H9 (cell line): Measurements from ENCODE around the gene CDCA3. TPM values are rescaled to one million over a fixed set of nuclear protein-coding genes. Genes with fewer than 3 reads are reported as not detected.

Source experiments
- DNase-seq: peaks from one replicate; pipeline ENCODE4 v3.0.0-alpha.2; 2017
- H2AFZ ChIP-seq: one replicate; pipeline ENCODE4 v1.6.1; 2013; ENCODE audit warnings: mild to moderate bottlenecking, low read length, control low read depth, moderate library complexity
- H2AK5ac ChIP-seq: 2 replicates; pipeline ENCODE4 v1.6.1; 2013; ENCODE audit warnings: low read length, control low read depth, mixed read lengths; ENCODE audit not compliant: insufficient read length
- H2BK120ac ChIP-seq: one replicate; pipeline ENCODE4 v1.6.1; 2013; ENCODE audit warnings: low read depth, mild to moderate bottlenecking, low read length, control low read depth, inconsistent platforms; ENCODE audit not compliant: poor library complexity, severe bottlenecking
- H2BK12ac ChIP-seq: 2 replicates; pipeline ENCODE4 v1.6.1; 2013; ENCODE audit warnings: low read length, control low read depth, mixed read lengths, low read depth; ENCODE audit not compliant: insufficient read length
- H2BK15ac ChIP-seq: 2 replicates; pipeline ENCODE4 v1.6.1; 2013; ENCODE audit warnings: low read depth, low read length, control low read depth
- H2BK20ac ChIP-seq: one replicate; pipeline ENCODE4 v1.6.1; 2013; ENCODE audit warnings: low read depth, mild to moderate bottlenecking, low read length, control low read depth, inconsistent platforms; ENCODE audit not compliant: poor library complexity, severe bottlenecking
- H2BK5ac ChIP-seq: 2 replicates; pipeline ENCODE4 v1.6.1; 2013; ENCODE audit warnings: low read length, control low read depth, mixed read lengths; ENCODE audit not compliant: insufficient read length
- H3K14ac ChIP-seq: 2 replicates; pipeline ENCODE4 v1.6.1; 2013; ENCODE audit warnings: low read length, control low read depth; ENCODE audit not compliant: insufficient read depth
- H3K18ac ChIP-seq: 2 replicates; pipeline ENCODE4 v1.6.1; 2013; ENCODE audit warnings: low read depth, mild to moderate bottlenecking, mixed read lengths, low read length, control low read depth; ENCODE audit not compliant: insufficient read length
- H3K23ac ChIP-seq: 2 replicates; pipeline ENCODE4 v1.6.1; 2013; ENCODE audit warnings: low read length, control low read depth, mixed read lengths, low read depth; ENCODE audit not compliant: insufficient read length
- H3K23me2 ChIP-seq: 2 replicates; pipeline ENCODE4 v1.6.1; 2013; ENCODE audit warnings: low read depth, mild to moderate bottlenecking, mixed read lengths, low read length, control low read depth; ENCODE audit not compliant: insufficient read length, poor library complexity, severe bottlenecking
- H3K27ac ChIP-seq: 2 replicates; pipeline ENCODE4 v1.5.1; 2013; ENCODE audit warnings: low read length, control low read depth, mixed read lengths, low read depth; ENCODE audit not compliant: insufficient read length
- H3K27me3 ChIP-seq: 2 replicates; pipeline ENCODE4 v1.6.1; 2013; ENCODE audit warnings: low read length, control low read depth, inconsistent platforms; ENCODE audit not compliant: insufficient read depth
- H3K4ac ChIP-seq: 2 replicates; pipeline ENCODE4 v1.6.1; 2013; ENCODE audit warnings: low read depth, mild to moderate bottlenecking, control low read depth, inconsistent platforms, low read length, moderate library complexity
- H3K4me1 ChIP-seq: 2 replicates; pipeline ENCODE4 v1.6.1; 2013; ENCODE audit warnings: low read length, control low read depth, inconsistent platforms; ENCODE audit not compliant: insufficient read depth
- H3K4me2 ChIP-seq: 2 replicates; pipeline ENCODE4 v1.6.1; 2013; ENCODE audit warnings: low read length, control low read depth, mixed read lengths; ENCODE audit not compliant: insufficient read length, insufficient read depth
- H3K56ac ChIP-seq: 2 replicates; pipeline ENCODE4 v1.6.1; 2013; ENCODE audit warnings: low read depth, mild to moderate bottlenecking, mixed read lengths, low read length, control low read depth; ENCODE audit not compliant: insufficient read length
- H3K79me1 ChIP-seq: 2 replicates; pipeline ENCODE4 v1.6.1; 2013; ENCODE audit warnings: low read depth, mild to moderate bottlenecking, moderate library complexity, low read length, control low read depth, inconsistent platforms; ENCODE audit not compliant: insufficient read depth, poor library complexity, severe bottlenecking
- H3K79me2 ChIP-seq: 2 replicates; pipeline ENCODE4 v1.6.1; 2013; ENCODE audit warnings: low read length, control low read depth, inconsistent platforms; ENCODE audit not compliant: insufficient read depth
- H3K9ac ChIP-seq: 2 replicates; pipeline ENCODE4 v1.6.1; 2013; ENCODE audit warnings: low read length, control low read depth, mixed read lengths; ENCODE audit not compliant: insufficient read length; ENCODE audit errors: extremely low read depth
- H3K9me3 ChIP-seq: one replicate; pipeline ENCODE4 v1.6.1; 2013; ENCODE audit warnings: low read depth, low read length, inconsistent platforms; ENCODE audit not compliant: control insufficient read depth
- H3T11ph ChIP-seq: one replicate; pipeline ENCODE4 v1.6.1; 2013; ENCODE audit warnings: mild to moderate bottlenecking, low read length, control low read depth, inconsistent platforms
- H4K20me1 ChIP-seq: one replicate; pipeline ENCODE4 v1.6.1; 2013; ENCODE audit not compliant: control insufficient read depth, insufficient read length, insufficient read depth
- H4K5ac ChIP-seq: 2 replicates; pipeline ENCODE4 v1.6.1; 2013; ENCODE audit warnings: low read depth, mild to moderate bottlenecking, mixed read lengths, low read length, control low read depth; ENCODE audit not compliant: insufficient read length
- H4K8ac ChIP-seq: replicated peaks from 2 replicates; pipeline ENCODE4 v1.6.1; 2013; ENCODE audit warnings: low read length, control low read depth, mixed read lengths, low read depth; ENCODE audit not compliant: insufficient read length
- H4K91ac ChIP-seq: 2 replicates; pipeline ENCODE4 v1.6.1; 2013; ENCODE audit warnings: low read depth, mild to moderate bottlenecking, moderate library complexity, mixed read lengths, low read length, control low read depth; ENCODE audit not compliant: insufficient read length
- H3K27ac Mint-ChIP-seq, 3 experiments: 2 replicates in 2 of 3; 3 replicates in 1 of 3; pipeline ENCODE4 v1.8.0; 2020 to 2021; ENCODE audit warnings: mixed read lengths in 3 of 3, mild to moderate bottlenecking in 1 of 3, moderate library complexity in 1 of 3
- H3K27me3 Mint-ChIP-seq: 2 replicates; pipeline ENCODE4 v1.8.0; 2021; ENCODE audit warnings: low read depth, mild to moderate bottlenecking, moderate library complexity, mixed read lengths
- H3K36me3 Mint-ChIP-seq, 3 experiments: 2 replicates in 2 of 3; 3 replicates in 1 of 3; pipeline ENCODE4 v1.8.0; 2020 to 2021; ENCODE audit warnings: low read depth in 3 of 3, mixed read lengths in 3 of 3; ENCODE audit not compliant: insufficient read depth in 1 of 3
- H3K4me1 Mint-ChIP-seq, 2 experiments: 2 replicates each; pipeline ENCODE4 v1.8.0; 2020; ENCODE audit warnings: mixed read lengths in 2 of 2
- H3K4me3 Mint-ChIP-seq, 2 experiments: 2 replicates in 1 of 2; 3 replicates in 1 of 2; pipeline ENCODE4 v1.8.0; 2020 to 2021; ENCODE audit warnings: mild to moderate bottlenecking in 2 of 2, mixed read lengths in 2 of 2, moderate library complexity in 1 of 2
- H3K9me3 Mint-ChIP-seq, 2 experiments: 2 replicates in 1 of 2; 3 replicates in 1 of 2; pipeline ENCODE4 v1.8.0; 2020; ENCODE audit warnings: mild to moderate bottlenecking in 2 of 2, mixed read lengths in 2 of 2, moderate library complexity in 1 of 2
- CTCF ChIP-seq: fragments of 200-600 bp; sonication (generic); conservative IDR thresholded peaks from 3 replicates; pipeline ENCODE4 v1.8.0; 2021; ENCODE audit warnings: antibody characterized with exemption, mild to moderate bottlenecking
- WGBS: extraction: QIAGEN DNeasy Blood & Tissue Kit; methylation state at CpG from one replicate; pipeline ENCODE4 v1.1.7; 2013; ENCODE audit warnings: missing lambda C conversion rate, low lambda C conversion rate, mixed read lengths; ENCODE audit not compliant: insufficient read length; ENCODE audit errors: extremely low coverage; 5-methylcytosine and 5-hydroxymethylcytosine counted together
- total RNA-seq: library from RNA; stranded (reverse); gene quantifications from 2 replicates; pipeline ENCODE4 v1.2.1, GENCODE V29; 2021

CDCA3 gene
- total RNA-seq, 1 experiment from 2014 or later, result 45.1 TPM

GRCh38 chr12:6852651-6853354 is 1.7 kb upstream of the CDCA3 start:
- Histone ChIP-seq H2BK12ac (no peak overlapping the region), H2BK20ac (no peak overlapping the region), H2AFZ (no peak overlapping the region), H3K27ac (no peak overlapping the region), H2BK15ac (no peak overlapping the region), H3K14ac (no peak overlapping the region), H4K8ac (no peak overlapping the region), H3K4ac (no peak overlapping the region), H2AK5ac (no peak overlapping the region), H3K4me2 (peak overlapping the region; percentile 71), H4K5ac (no peak overlapping the region), H3K18ac (no peak overlapping the region), H3T11ph (no peak overlapping the region), H2BK120ac (no peak overlapping the region), H3K23ac (no peak overlapping the region), H4K20me1 (peaks cover 2% of the 10 kb centered on the region), H3K79me1 (no peaks in the 10 kb centered on the region), H2BK5ac (no peak overlapping the region), H3K27me3 (no peaks in the 10 kb centered on the region), H3K56ac (no peak overlapping the region), H3K9me3 (no peaks in the 10 kb centered on the region), H3K79me2 (peaks cover 5% of the 10 kb centered on the region; the same call in 1 of the 2 replicates), H3K23me2 (peaks cover 16% of the 10 kb centered on the region), H4K91ac (no peak overlapping the region), H3K9ac (no peak overlapping the region), H3K4me1 (no peaks in the 10 kb centered on the region; the same call in 1 of the 2 replicates)
- no peak for TF ChIP-seq CTCF
- H3K4me1 Mint-ChIP-seq, result peaks cover 24 to 26% of the 10 kb centered on the region in 2 experiments
- H3K4me3 Mint-ChIP-seq, result peak overlapping the region; percentile 94 to 98
- H3K9me3 Mint-ChIP-seq, result no peaks in the 10 kb centered on the region; a peak in 1 of 5 replicates
- DNase-seq, result peak; percentile 83
- H3K27me3 Mint-ChIP-seq, result no peaks in the 10 kb centered on the region
- H3K36me3 Mint-ChIP-seq, result peaks cover 27 to 61% (median 57%) of the 10 kb centered on the region in 3 experiments; a peak in 6 of 7 replicates
- WGBS, result no CpG with 5 or more reads among the region's 18 CpGs
- H3K27ac Mint-ChIP-seq, result peak overlapping the region; percentile 89 to 99 (median 97)
